ENCODE results near the gene TSSC4.

GRCh38 chr11:2419638-2420501 lies 19.3 kb downstream of the TSSC4 start:
- TF ChIP-seq TAF1 (IDR thresholded peaks at IDR 0.05; ENCODE audit: borderline replicate concordance, insufficient read depth, low read length) (no peak), POLR2AphosphoS5 (IDR thresholded peaks at IDR 0.05; ENCODE audit: low read depth, low read length) (no peak), FOXP2 (optimal IDR thresholded peaks at IDR 0.05; ENCODE audit: borderline replicate concordance, extremely low read depth, extremely low read length, insufficient read depth) (no peak)
